Tibial artery (tissue), 4 donors: ENCODE measurements around the gene LAMA2.

ENCODE experiments used
- DNase-seq, 2 donors: peaks; one replicate each; pipeline ENCODE4 v3.0.0-alpha.2; 2019
- H3K27ac ChIP-seq, 2 donors: fragments of 200-600 bp; sonication (generic) in 1 of 2; 1 replicate in 1 of 2; 2 replicates in 1 of 2; pipeline ENCODE4 v1.5.1; 2018 to 2019; ENCODE audit warnings: mild to moderate bottlenecking in 1 of 2
- H3K27me3 ChIP-seq, 2 donors: fragments of 200-600 bp; sonication (generic) in 1 of 2; one replicate each; pipeline versions ENCODE4 v1.5.1 to v1.6.0; 2016 to 2019
- H3K36me3 ChIP-seq, 3 donors: fragments of 200-600 bp; sonication (generic) in 2 of 3; one replicate each; pipeline ENCODE4 v1.5.1; 2016 to 2019; ENCODE audit warnings: mild to moderate bottlenecking in 2 of 3
- H3K4me1 ChIP-seq, 4 donors: fragments of 200-600 bp; sonication (generic) in 2 of 4; 1 replicate in 3 of 4; 2 replicates in 1 of 4; pipeline ENCODE4 v1.5.1; 2016 to 2019
- H3K4me3 ChIP-seq, 2 donors: fragments of 200-600 bp; sonication (generic) in 1 of 2; 1 replicate in 1 of 2; 2 replicates in 1 of 2; pipeline ENCODE4 v1.5.1; 2018 to 2019; ENCODE audit warnings: mild to moderate bottlenecking in 2 of 2
- H3K9me3 ChIP-seq, 3 donors: fragments of 200-600 bp; sonication (generic) in 1 of 3; one replicate each; pipeline ENCODE4 v1.5.1; 2016 to 2019
- intact Hi-C: fragments of 100-400 bp; cut with DNase I; formaldehyde crosslinking; loops from one replicate; pipeline ENCODE4 v1.15.0; 2023; ENCODE audit warnings: low total_unique reads
- TF ChIP-seq, protein P1 (sequence below), 2 experiments: fragments of 200-600 bp in 1 of 2; fragments of 450-650 bp in 1 of 2; IDR thresholded peaks; one replicate each; pipeline ENCODE4 v1.5.1; 2017 to 2019; ENCODE audit warnings: antibody characterized with exemption in 2 of 2, mild to moderate bottlenecking in 1 of 2, moderate library complexity in 1 of 2

LAMA2 gene

DNA sequence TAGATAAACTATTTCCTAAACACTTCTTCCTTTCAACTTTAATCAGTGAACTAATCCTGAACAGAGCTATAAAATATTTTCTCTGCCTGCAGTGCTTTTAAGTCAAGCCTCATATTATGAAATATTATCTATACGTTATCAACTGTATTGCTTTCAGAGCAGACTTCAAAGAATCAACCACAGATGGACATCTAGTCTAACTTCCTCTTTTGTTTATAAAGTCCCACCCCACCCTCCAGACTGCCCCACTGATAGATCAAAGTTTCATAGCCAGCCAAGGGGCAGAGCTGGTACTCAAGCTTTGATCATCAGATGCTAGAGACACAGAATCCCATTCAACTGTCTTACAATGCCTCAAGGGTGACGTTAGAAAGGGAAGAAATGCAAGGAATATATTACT lies 308.3 kb downstream of the LAMA2 start:
- H3K9me3 ChIP-seq, result no peaks in the 10 kb centered on the region
- H3K4me3 ChIP-seq, result no peak overlapping the region
- no peak for DNase-seq
- intact Hi-C loops, result no loop called here
- TF ChIP-seq, protein P1, sequence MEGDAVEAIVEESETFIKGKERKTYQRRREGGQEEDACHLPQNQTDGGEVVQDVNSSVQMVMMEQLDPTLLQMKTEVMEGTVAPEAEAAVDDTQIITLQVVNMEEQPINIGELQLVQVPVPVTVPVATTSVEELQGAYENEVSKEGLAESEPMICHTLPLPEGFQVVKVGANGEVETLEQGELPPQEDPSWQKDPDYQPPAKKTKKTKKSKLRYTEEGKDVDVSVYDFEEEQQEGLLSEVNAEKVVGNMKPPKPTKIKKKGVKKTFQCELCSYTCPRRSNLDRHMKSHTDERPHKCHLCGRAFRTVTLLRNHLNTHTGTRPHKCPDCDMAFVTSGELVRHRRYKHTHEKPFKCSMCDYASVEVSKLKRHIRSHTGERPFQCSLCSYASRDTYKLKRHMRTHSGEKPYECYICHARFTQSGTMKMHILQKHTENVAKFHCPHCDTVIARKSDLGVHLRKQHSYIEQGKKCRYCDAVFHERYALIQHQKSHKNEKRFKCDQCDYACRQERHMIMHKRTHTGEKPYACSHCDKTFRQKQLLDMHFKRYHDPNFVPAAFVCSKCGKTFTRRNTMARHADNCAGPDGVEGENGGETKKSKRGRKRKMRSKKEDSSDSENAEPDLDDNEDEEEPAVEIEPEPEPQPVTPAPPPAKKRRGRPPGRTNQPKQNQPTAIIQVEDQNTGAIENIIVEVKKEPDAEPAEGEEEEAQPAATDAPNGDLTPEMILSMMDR (IDR thresholded peaks at IDR 0.05), result no peak
- no peaks in the 10 kb centered on the region for H3K27me3 ChIP-seq
- no peaks in the 10 kb centered on the region for H3K4me1 ChIP-seq
- H3K27ac ChIP-seq, result no peak overlapping the region
- H3K36me3 ChIP-seq, result peaks cover 0 to 4% (median 0%) of the 10 kb centered on the region in 3 donors

DNA sequence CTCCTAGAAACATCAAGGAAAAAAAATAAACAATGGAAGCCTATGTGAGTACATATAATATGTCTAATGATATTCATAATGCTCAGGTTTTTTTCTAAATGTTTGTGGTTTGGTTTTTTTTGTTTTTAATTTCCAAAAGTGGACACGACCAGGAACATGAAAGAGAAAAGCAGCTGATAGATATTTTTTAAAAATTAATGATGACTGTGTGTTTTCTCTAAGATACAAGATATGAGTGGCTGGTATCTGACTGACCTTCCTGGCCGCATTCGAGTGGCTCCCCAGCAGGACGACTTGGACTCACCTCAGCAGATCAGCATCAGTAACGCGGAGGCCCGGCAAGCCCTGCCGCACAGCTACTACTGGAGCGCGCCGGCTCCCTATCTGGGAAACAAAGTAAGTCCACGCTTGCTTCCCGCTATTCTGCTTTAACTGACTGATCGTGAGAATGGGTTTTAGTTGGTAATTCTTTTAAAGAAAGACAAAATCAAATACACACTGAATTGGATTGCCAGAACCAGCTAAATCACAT lies 309.6 kb downstream of the LAMA2 start:
- H3K36me3 ChIP-seq, result peaks cover 0 to 4% (median 0%) of the 10 kb centered on the region in 3 donors
- no peaks in the 10 kb centered on the region for H3K9me3 ChIP-seq
- no peaks in the 10 kb centered on the region for H3K27me3 ChIP-seq
- DNase-seq, result no peak
- H3K4me1 ChIP-seq, result no peaks in the 10 kb centered on the region
- intact Hi-C loops, result no loop called here
- H3K4me3 ChIP-seq, result no peak overlapping the region
- TF ChIP-seq, protein P1 (IDR thresholded peaks at IDR 0.05), result no peak
- no peak overlapping the region for H3K27ac ChIP-seq

DNA sequence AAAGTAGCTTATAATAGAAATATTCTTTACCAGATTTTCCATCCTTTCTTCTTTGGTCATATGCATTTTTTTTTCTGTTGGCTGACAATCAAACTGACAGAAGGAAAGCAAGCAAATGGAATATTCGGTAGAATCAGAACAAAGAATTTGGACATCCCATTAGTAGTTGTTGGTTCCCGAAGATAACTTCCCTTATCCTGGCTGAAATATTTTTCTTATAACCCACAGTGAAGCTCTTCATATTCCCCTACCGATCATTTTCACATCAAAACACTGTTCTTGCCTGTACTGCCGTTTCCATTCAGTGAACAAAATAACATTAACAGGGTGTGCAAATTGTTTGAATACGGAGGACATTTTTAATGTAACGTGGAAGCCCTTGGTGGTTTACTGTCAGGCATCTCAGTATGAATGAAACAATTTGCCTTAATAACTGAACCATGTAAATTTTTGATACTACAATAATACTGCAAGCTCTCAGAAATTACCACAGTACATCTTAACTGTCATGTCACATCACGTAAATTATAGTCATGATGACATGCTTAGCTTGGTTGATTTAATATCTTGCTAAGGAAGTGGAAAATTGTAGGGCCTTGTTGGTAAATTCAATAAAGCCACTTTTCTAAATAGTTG lies 311.5 kb downstream of the LAMA2 start:
- H3K4me3 ChIP-seq, result no peak overlapping the region
- TF ChIP-seq, protein P1 (IDR thresholded peaks at IDR 0.05), result no peak
- no peaks in the 10 kb centered on the region for H3K9me3 ChIP-seq
- intact Hi-C loops, result no loop called here
- DNase-seq, result no peak
- no peaks in the 10 kb centered on the region for H3K4me1 ChIP-seq
- peaks cover 0 to 4% (median 0%) of the 10 kb centered on the region in 3 donors for H3K36me3 ChIP-seq
- H3K27ac ChIP-seq, result no peak overlapping the region
- no peaks in the 10 kb centered on the region for H3K27me3 ChIP-seq

DNA sequence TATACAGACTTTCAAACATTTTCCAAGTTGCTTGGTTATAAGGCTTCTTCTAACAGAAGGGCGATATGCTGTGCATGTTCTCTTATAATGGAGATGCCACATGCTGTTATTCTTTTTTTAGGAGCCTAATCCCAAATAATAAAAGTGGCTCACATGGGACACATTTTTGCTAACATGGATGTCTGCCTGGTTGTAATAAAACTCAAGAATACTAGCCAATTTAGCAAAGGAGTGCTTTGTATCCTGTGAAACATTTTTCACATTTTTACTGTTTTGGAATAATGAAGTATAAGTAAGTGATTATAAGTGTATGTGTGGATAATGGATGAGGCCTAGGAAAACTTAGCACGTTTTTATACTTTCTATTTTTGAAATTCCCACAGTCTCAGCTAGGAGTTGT lies 312.2 kb downstream of the LAMA2 start:
- no peak overlapping the region for H3K27ac ChIP-seq
- no peaks in the 10 kb centered on the region for H3K9me3 ChIP-seq
- DNase-seq, result no peak
- intact Hi-C loops, result no loop called here
- H3K4me3 ChIP-seq, result no peak overlapping the region
- H3K4me1 ChIP-seq, result no peaks in the 10 kb centered on the region
- TF ChIP-seq, protein P1 (IDR thresholded peaks at IDR 0.05), result no peak
- H3K36me3 ChIP-seq, result peaks cover 0 to 4% (median 0%) of the 10 kb centered on the region in 3 donors
- H3K27me3 ChIP-seq, result no peaks in the 10 kb centered on the region

DNA sequence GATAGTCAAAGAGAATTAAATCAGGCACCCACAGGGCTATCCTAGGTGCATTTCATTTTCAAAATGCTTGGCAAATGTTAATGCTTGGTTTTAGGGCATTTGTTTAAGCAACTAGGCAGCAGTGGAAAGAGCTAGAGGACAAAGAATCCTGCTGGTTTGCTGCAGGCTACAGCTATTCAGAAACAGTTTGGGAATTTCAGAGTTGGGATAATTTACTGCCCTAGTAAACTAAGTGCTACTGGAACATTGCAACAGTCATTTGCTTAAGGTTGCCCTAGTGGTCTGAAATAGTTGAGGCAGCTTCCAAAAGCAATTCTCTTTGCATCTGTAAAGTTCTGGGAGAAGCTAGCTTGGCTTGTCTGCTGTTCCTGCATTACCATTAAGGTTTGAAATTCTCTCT lies 312.7 kb downstream of the LAMA2 start:
- Histone ChIP-seq H3K4me1 (no peaks in the 10 kb centered on the region), H3K9me3 (no peaks in the 10 kb centered on the region), H3K4me3 (no peak overlapping the region), H3K27me3 (no peaks in the 10 kb centered on the region), H3K36me3 (peaks cover 0 to 4% (median 0%) of the 10 kb centered on the region in 3 donors), H3K27ac (no peak overlapping the region)
- TF ChIP-seq, protein P1 (IDR thresholded peaks at IDR 0.05), result no peak
- no peak for DNase-seq
- intact Hi-C loops, result no loop called here
